ENCODE measurements around the gene GRIK5.
A peak's percentile ranks its signal among the peaks of the same experiment; 100 is the strongest.

DNA sequence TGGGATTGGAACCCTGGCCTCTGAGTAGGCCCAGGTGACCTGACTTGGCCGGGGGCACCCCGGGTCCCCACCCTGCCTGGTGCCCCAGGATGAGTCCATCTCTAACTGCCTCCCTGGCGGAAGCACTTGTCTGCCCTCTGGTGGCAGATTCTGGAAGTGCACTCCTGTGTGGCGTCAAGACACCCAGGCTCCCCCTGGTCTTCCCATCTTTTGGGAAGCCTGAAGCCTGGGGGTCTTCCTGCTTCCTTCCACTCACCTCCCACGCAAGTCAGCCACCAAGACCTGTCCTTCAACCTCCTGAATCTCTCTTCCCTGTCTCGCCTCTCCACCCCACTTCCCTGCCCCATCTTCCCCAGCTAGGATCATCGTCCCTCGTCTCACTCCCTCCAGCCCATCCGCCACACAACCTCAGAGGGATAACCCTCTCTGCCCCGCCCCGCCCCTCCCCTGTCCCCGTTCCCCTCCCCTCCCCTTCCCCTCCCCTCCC, 118.3 kb downstream of the GRIK5 start:
- TF ChIP-seq, protein P1, sequence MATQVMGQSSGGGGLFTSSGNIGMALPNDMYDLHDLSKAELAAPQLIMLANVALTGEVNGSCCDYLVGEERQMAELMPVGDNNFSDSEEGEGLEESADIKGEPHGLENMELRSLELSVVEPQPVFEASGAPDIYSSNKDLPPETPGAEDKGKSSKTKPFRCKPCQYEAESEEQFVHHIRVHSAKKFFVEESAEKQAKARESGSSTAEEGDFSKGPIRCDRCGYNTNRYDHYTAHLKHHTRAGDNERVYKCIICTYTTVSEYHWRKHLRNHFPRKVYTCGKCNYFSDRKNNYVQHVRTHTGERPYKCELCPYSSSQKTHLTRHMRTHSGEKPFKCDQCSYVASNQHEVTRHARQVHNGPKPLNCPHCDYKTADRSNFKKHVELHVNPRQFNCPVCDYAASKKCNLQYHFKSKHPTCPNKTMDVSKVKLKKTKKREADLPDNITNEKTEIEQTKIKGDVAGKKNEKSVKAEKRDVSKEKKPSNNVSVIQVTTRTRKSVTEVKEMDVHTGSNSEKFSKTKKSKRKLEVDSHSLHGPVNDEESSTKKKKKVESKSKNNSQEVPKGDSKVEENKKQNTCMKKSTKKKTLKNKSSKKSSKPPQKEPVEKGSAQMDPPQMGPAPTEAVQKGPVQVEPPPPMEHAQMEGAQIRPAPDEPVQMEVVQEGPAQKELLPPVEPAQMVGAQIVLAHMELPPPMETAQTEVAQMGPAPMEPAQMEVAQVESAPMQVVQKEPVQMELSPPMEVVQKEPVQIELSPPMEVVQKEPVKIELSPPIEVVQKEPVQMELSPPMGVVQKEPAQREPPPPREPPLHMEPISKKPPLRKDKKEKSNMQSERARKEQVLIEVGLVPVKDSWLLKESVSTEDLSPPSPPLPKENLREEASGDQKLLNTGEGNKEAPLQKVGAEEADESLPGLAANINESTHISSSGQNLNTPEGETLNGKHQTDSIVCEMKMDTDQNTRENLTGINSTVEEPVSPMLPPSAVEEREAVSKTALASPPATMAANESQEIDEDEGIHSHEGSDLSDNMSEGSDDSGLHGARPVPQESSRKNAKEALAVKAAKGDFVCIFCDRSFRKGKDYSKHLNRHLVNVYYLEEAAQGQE (tag by site-specific recombination; IDR thresholded peaks at IDR 0.05), result no peak
- TF ChIP-seq, protein P2, sequence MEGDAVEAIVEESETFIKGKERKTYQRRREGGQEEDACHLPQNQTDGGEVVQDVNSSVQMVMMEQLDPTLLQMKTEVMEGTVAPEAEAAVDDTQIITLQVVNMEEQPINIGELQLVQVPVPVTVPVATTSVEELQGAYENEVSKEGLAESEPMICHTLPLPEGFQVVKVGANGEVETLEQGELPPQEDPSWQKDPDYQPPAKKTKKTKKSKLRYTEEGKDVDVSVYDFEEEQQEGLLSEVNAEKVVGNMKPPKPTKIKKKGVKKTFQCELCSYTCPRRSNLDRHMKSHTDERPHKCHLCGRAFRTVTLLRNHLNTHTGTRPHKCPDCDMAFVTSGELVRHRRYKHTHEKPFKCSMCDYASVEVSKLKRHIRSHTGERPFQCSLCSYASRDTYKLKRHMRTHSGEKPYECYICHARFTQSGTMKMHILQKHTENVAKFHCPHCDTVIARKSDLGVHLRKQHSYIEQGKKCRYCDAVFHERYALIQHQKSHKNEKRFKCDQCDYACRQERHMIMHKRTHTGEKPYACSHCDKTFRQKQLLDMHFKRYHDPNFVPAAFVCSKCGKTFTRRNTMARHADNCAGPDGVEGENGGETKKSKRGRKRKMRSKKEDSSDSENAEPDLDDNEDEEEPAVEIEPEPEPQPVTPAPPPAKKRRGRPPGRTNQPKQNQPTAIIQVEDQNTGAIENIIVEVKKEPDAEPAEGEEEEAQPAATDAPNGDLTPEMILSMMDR (tag by site-specific recombination; IDR thresholded peaks at IDR 0.05), result peak; percentile 95
